GM13977 (cell line): Measurements from ENCODE around the gene FMNL2.
"Not testable (repeated sequence)": the region's sequence is repeated elsewhere in the genome, so short reads cannot be mapped to it uniquely, and the experiment has no call there.

Source experiments
- DNase-seq: peaks from one replicate; pipeline ENCODE4 v3.0.0; 2012; ENCODE audit warnings: low spot score
- CTCF ChIP-seq: IDR thresholded peaks from 2 replicates; pipeline ENCODE4 v1.5.1; 2012; ENCODE audit warnings: mild to moderate bottlenecking, control low read depth; ENCODE audit not compliant: insufficient read depth; ENCODE audit errors: extremely low read depth, missing control alignments
- in situ Hi-C: fragments of 300-500 bp; cut with MboI; formaldehyde crosslinking; loops from one replicate; pipeline ENCODE4 v1.12.0; 2022; ENCODE audit warnings: low sequenced_read_pairs, low pct_unique_long_range_greater_than_20kb, mixed read lengths, inconsistent platforms; ENCODE audit not compliant: unreplicated experiment

FMNL2 gene

DNA sequence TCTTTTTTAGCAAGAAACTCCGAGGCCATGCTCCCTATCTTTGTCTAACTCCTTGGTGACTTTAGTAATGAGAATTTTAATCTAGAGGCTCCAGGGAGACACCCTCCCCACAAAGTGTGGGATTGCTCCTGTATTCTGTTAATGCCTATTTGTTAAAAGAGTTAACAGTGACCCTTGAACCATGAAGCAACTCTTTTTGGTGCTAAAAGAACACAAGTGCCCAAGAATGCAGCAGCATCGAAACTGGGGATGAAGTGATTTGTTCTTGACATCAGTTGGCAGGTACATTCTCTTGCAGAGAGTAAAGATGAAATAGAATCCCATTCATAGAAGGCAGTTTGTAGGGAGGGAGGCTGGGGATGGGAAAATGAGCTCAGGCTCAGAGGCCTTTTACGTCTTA is 50.0 kb downstream of the FMNL2 start:
- DNase-seq = no peak
- in situ Hi-C loops = no loop called here
- no peak for TF ChIP-seq CTCF

GRCh38 chr2:152385650-152386049 is 50.7 kb downstream of the FMNL2 start:
- no peak for TF ChIP-seq CTCF
- in situ Hi-C loops = no loop called here
- DNase-seq = no peak

DNA sequence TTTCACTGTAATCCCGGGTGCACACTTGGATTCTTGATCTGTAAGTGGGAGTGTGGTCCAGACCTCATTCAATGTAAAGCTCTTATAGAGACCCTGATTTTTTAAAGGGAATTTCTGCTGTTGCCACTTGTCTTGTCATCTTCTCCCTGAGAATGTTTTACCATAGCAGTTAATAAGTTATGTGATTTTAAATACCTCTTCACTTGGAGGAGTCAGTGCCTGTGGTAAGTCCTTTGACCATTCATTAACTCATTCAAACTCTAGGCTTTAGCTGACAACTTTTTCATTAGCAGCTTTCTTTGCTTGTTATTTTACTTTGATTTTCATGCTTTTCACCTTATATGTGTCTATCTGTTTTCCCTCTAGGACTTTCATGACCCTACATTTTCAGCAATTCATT is 51.3 kb downstream of the FMNL2 start:
- no peak for DNase-seq
- in situ Hi-C loops = no loop called here
- no peak for TF ChIP-seq CTCF

- in situ Hi-C loops = no loop called here
- DNase-seq = no peak
- no peak for TF ChIP-seq CTCF
Observed at GRCh38 chr2:152387041-152387440, 52.1 kb downstream of the FMNL2 start.

GRCh38 chr2:152388269-152388668 is 53.3 kb downstream of the FMNL2 start:
- DNase-seq, in situ Hi-C loops: not testable (repeated sequence)

DNA sequence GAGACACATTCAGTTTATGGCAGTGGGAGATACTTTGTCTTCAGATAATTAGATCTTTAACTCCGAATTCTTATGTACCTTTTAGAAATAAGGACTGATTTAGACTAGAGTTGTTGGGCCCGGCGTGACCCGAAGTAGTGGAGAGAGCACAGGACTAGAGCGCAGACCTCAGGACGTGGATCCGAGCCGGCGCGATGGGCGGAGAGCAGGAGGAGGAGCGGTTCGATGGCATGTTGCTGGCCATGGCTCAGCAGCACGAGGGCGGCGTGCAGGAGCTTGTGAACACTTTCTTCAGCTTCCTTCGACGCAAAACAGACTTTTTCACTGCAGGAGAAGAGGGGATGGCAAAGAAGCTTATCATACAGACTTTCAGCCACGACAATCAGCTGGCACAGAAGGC is 54.5 kb downstream of the FMNL2 start:
- in situ Hi-C loops = no loop called here
- TF ChIP-seq CTCF = no peak
- no peak for DNase-seq

- no peak for TF ChIP-seq CTCF
- in situ Hi-C loops = no loop called here
- DNase-seq = no peak
Observed at GRCh38 chr2:152390837-152391236, 55.9 kb downstream of the FMNL2 start.
